HEK293 (cell line): Measurements from ENCODE around the gene RNU6-7.

Source experiments
- CTCF ChIA-PET: fragments of 350-600 bp; formaldehyde crosslinking; extraction: SDS; loops from one replicate; lab custom pipeline; 2021; ENCODE audit warnings: antibody characterized with exemption; lab: Yijun Ruan, JAX
- POLR2A ChIA-PET: fragments of 300-600 bp; formaldehyde crosslinking; extraction: SDS; loops from one replicate; lab custom pipeline; 2020; ENCODE audit warnings: antibody characterized with exemption, inconsistent platforms; lab: Yijun Ruan, JAX
- H3K27ac ChIP-seq: fragments of 200-500 bp; sonication (Bioruptor generic); 2 replicates; pipeline ENCODE4 v1.5.1; 2014; ENCODE audit warnings: low read depth, low read length, control low read depth, inconsistent platforms; ENCODE audit errors: extremely low read depth
- H3K36me3 ChIP-seq, 2 experiments: fragments of 200-500 bp in 1 of 2; sonication (Bioruptor generic) in 1 of 2; 1 replicate in 1 of 2; 2 replicates in 1 of 2; pipeline ENCODE4 v1.5.1; 2014 to 2017; ENCODE audit warnings: inconsistent platforms in 2 of 2, low read length in 2 of 2; ENCODE audit not compliant: control insufficient read depth in 2 of 2, insufficient read depth in 1 of 2
- H3K4me1 ChIP-seq: fragments of 200-500 bp; sonication (Bioruptor generic); 2 replicates; pipeline ENCODE4 v1.5.1; 2014; ENCODE audit warnings: mild to moderate bottlenecking, low read length, inconsistent platforms; ENCODE audit not compliant: control insufficient read depth, insufficient read depth
- H3K4me3 ChIP-seq: 2 replicates; pipeline ENCODE4 v1.5.1; 2011; ENCODE audit warnings: low read depth, mild to moderate bottlenecking, control low read depth, low read length, moderate library complexity
- H3K9me3 ChIP-seq: fragments of 200-500 bp; sonication (Bioruptor generic); 2 replicates; pipeline ENCODE4 v1.5.1; 2014; ENCODE audit warnings: low read depth, low read length, inconsistent platforms; ENCODE audit not compliant: control insufficient read depth, insufficient read depth
- GLIS1 ChIP-seq: fragments of 450-650 bp; formaldehyde crosslinking; IDR thresholded peaks from 2 replicates; pipeline ENCODE4 v1.5.1; 2016; ENCODE audit warnings: missing biosample characterization, missing genetic modification characterization
- HIC1 ChIP-seq: fragments of 450-650 bp; formaldehyde crosslinking; IDR thresholded peaks from 2 replicates; pipeline ENCODE4 v1.5.1; 2016; ENCODE audit warnings: missing biosample characterization, missing genetic modification characterization
- PRDM1 ChIP-seq: fragments of 450-650 bp; formaldehyde crosslinking; IDR thresholded peaks from 2 replicates; pipeline ENCODE4; 2016; ENCODE audit warnings: missing biosample characterization, missing genetic modification characterization
- ZBTB1 ChIP-seq: fragments of 450-650 bp; formaldehyde crosslinking; IDR thresholded peaks from 2 replicates; pipeline ENCODE4 v1.5.1; 2016; ENCODE audit warnings: missing biosample characterization, missing genetic modification characterization
- ZBTB20 ChIP-seq: fragments of 450-650 bp; formaldehyde crosslinking; IDR thresholded peaks from 2 replicates; pipeline ENCODE4 v1.5.1; 2016; ENCODE audit warnings: missing biosample characterization, missing genetic modification characterization
- ZNF169 ChIP-seq: fragments of 450-650 bp; formaldehyde crosslinking; IDR thresholded peaks from 2 replicates; pipeline ENCODE4 v1.5.1; 2016; ENCODE audit warnings: missing biosample characterization, missing genetic modification characterization
- ZNF266 ChIP-seq: fragments of 450-650 bp; formaldehyde crosslinking; IDR thresholded peaks from 2 replicates; pipeline ENCODE4 v1.5.1; 2016; ENCODE audit warnings: missing biosample characterization, missing genetic modification characterization, low read depth
- ZNF350 ChIP-seq: fragments of 450-650 bp; formaldehyde crosslinking; IDR thresholded peaks from 2 replicates; pipeline ENCODE4 v1.5.0; 2017; ENCODE audit warnings: missing biosample characterization, mild to moderate bottlenecking, missing genetic modification characterization
- ZNF518A ChIP-seq: fragments of 450-650 bp; formaldehyde crosslinking; conservative IDR thresholded peaks from 2 replicates; pipeline ENCODE4 v1.5.1; 2016; ENCODE audit warnings: low read depth, missing biosample characterization, missing genetic modification characterization
- ZNF585B ChIP-seq: fragments of 450-650 bp; formaldehyde crosslinking; IDR thresholded peaks from 2 replicates; pipeline ENCODE4 v1.5.1; 2016; ENCODE audit warnings: missing biosample characterization, missing genetic modification characterization
- ZNF624 ChIP-seq: fragments of 450-650 bp; formaldehyde crosslinking; IDR thresholded peaks from 2 replicates; pipeline ENCODE4 v1.5.1; 2017; ENCODE audit warnings: missing biosample characterization, missing genetic modification characterization
- ZNF629 ChIP-seq: fragments of 450-650 bp; formaldehyde crosslinking; IDR thresholded peaks from 2 replicates; pipeline ENCODE4 v1.5.1; 2017; ENCODE audit warnings: missing biosample characterization, missing genetic modification characterization
- ZNF704 ChIP-seq: fragments of 450-650 bp; formaldehyde crosslinking; IDR thresholded peaks from 2 replicates; pipeline ENCODE4 v1.5.1; 2016; ENCODE audit warnings: missing biosample characterization, missing genetic modification characterization
- ZSCAN30 ChIP-seq: fragments of 450-650 bp; IDR thresholded peaks from 2 replicates; pipeline ENCODE4 v1.5.1; 2018; ENCODE audit warnings: missing biosample characterization, mild to moderate bottlenecking, missing genetic modification characterization, moderate library complexity
- TF ChIP-seq, protein P1 (sequence below): fragments of 450-650 bp; IDR thresholded peaks from 2 replicates; pipeline ENCODE4 v1.5.1; 2018; ENCODE audit warnings: missing biosample characterization, mild to moderate bottlenecking, missing genetic modification characterization
- TF ChIP-seq, protein P2 (sequence below): fragments of 450-650 bp; formaldehyde crosslinking; IDR thresholded peaks from 2 replicates; pipeline ENCODE4 v1.5.1; 2016; ENCODE audit warnings: missing biosample characterization, missing genetic modification characterization

The RNU6-7 gene

DNA sequence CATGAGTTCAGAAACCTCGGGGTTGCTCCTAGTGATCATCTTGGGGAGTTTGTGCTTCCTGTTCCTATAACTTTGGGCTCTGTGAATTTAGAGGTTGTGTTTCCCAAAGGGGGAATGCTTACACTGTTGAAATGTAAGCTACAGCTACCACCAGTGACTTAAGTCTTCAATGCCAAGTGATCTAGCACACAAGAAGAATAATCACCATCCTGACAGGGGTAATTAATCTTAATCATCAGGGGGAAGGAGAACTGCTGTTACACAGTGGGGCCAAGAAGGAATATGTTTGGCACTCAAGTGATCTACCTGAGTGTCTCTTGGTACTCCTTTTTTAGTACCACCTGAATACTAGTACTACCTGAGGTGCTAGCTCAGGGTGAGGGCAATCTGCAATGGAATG, 34.9 kb upstream of the RNU6-7 start (continued):
- TF ChIP-seq HIC1 (no peak), ZNF350 (tag by site-specific recombination) (no peak)

- ChIA-PET POLR2A (interaction anchor here (0.6 to 1.5 kb wide), 2 partner anchors 79 to 91 kb away, joined by 5 read pairs; partner anchors contain the start of gene ARHGAP5), CTCF (interaction anchor here (0.7 kb wide), 1 partner anchor 82 kb away, joined by 5 read pairs; no protein-coding TSS in a partner anchor)
- TF ChIP-seq ZBTB1, result no peak
- no peak for TF ChIP-seq PRDM1 (tag by site-specific recombination)
- 0 out of 2 replicates have a peak, but pooled peaks have one; percentile 17 for TF ChIP-seq GLIS1
- TF ChIP-seq ZNF518A, result no peak
- H3K36me3 ChIP-seq, result no peaks in the 10 kb centered on the region
- no peak overlapping the region for H3K4me3 ChIP-seq
- no peak overlapping the region for H3K27ac ChIP-seq
- no peaks in the 10 kb centered on the region for H3K9me3 ChIP-seq
- no peaks in the 10 kb centered on the region for H3K4me1 ChIP-seq
These were observed 33.9 kb upstream of the RNU6-7 start for GRCh38 chr14:32167907-32168306.

DNA sequence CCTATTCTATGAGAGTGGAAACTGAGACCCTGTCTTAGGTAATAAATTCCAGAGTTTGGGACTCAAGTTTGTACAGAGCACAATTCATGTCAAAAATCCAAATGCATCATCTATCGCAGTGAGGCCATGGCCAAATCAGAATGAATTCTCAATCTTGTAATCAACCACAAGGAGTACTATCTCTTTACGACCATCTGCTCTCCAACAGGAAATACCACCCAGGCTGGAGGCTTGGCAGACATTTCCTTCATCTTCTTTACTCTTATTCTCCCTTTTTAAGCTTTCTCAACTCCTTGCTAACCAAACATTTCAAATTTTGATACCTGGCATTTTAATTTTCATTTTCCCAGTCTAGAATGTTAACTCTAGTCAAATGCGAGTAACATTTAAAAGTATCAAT, 32.7 kb upstream of the RNU6-7 start:
- Histone ChIP-seq H3K4me3 (no peak overlapping the region), H3K27ac (no peak overlapping the region), H3K36me3 (no peaks in the 10 kb centered on the region), H3K4me1 (no peaks in the 10 kb centered on the region), H3K9me3 (no peaks in the 10 kb centered on the region)
- ChIA-PET CTCF (interaction anchor here (0.7 kb wide), 1 partner anchor 37 kb away, joined by 3 read pairs; no protein-coding TSS in a partner anchor), POLR2A (no interaction called here)
- TF ChIP-seq, protein P1, sequence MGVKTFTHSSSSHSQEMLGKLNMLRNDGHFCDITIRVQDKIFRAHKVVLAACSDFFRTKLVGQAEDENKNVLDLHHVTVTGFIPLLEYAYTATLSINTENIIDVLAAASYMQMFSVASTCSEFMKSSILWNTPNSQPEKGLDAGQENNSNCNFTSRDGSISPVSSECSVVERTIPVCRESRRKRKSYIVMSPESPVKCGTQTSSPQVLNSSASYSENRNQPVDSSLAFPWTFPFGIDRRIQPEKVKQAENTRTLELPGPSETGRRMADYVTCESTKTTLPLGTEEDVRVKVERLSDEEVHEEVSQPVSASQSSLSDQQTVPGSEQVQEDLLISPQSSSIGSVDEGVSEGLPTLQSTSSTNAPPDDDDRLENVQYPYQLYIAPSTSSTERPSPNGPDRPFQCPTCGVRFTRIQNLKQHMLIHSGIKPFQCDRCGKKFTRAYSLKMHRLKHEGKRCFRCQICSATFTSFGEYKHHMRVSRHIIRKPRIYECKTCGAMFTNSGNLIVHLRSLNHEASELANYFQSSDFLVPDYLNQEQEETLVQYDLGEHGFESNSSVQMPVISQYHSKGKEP (tag by site-specific recombination), result no peak
- TF ChIP-seq ZNF169 (no peak), ZNF704 (tag by site-specific recombination) (no peak), ZNF585B (tag by site-specific recombination) (no peak), ZNF624 (no peak), ZSCAN30 (no peak), ZNF629 (tag by site-specific recombination) (no peak), ZNF266 (tag by site-specific recombination) (no peak), ZBTB20 (no peak)
- TF ChIP-seq, protein P2, sequence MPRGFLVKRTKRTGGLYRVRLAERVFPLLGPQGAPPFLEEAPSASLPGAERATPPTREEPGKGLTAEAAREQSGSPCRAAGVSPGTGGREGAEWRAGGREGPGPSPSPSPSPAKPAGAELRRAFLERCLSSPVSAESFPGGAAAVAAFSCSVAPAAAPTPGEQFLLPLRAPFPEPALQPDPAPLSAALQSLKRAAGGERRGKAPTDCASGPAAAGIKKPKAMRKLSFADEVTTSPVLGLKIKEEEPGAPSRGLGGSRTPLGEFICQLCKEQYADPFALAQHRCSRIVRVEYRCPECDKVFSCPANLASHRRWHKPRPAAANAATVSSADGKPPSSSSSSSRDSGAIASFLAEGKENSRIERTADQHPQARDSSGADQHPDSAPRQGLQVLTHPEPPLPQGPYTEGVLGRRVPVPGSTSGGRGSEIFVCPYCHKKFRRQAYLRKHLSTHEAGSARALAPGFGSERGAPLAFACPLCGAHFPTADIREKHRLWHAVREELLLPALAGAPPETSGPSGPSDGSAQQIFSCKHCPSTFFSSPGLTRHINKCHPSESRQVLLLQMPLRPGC (tag by site-specific recombination), result no peak
